ENCODE data around the gene MRPL22. TPM values are rescaled to one million over a fixed set of nuclear protein-coding genes. Genes with fewer than 3 reads are reported as not detected.
A peak's percentile ranks its signal among the peaks of the same experiment; 100 is the strongest.

Gene MRPL22
- total and polyA plus RNA-seq, 2 experiments from 2014 or later: 11.5 to 93.7 TPM

GRCh38 chr5:154944716-154945115 lies 3.8 kb downstream of the MRPL22 start:
- no peak overlapping the region for H3K27ac ChIP-seq
- H3K4me1 ChIP-seq (ENCODE audit: insufficient read depth): peaks cover 20% of the 10 kb centered on the region
- H3K9ac ChIP-seq: no peak overlapping the region
- no peaks in the 10 kb centered on the region for H3K36me3 ChIP-seq (ENCODE audit: low read depth)
- TF ChIP-seq EZH2phosphoT487 (IDR thresholded peaks at IDR 0.05; ENCODE audit: insufficient read depth, low read depth) (no peak), EZH2 (IDR thresholded peaks at IDR 0.05; ENCODE audit: insufficient read depth, poor library complexity, severe bottlenecking) (no peak)
- no peak overlapping the region for H2AFZ ChIP-seq
- H4K20me1 ChIP-seq (ENCODE audit: insufficient read depth): peaks cover 4% of the 10 kb centered on the region; the same call in 1 of the 2 replicates
- H3K4me3 ChIP-seq: no peak overlapping the region
- DNase-seq: no peak
- no peaks in the 10 kb centered on the region for H3K27me3 ChIP-seq (replicated peaks; ENCODE audit: insufficient read depth)
- H3F3A ChIP-seq (ENCODE audit: insufficient read depth): 0 out of 2 replicates have a peak, but pooled peaks cover 6% of the 10 kb centered on the region
- no peak overlapping the region for H3K4me2 ChIP-seq (ENCODE audit: unreplicated experiment)
- no peaks in the 10 kb centered on the region for H3K9me2 ChIP-seq (ENCODE audit: insufficient read depth)
- H3K9me3 ChIP-seq (ENCODE audit: low read depth): no peaks in the 10 kb centered on the region
- in situ Hi-C loops (cut with MboI): no loop called here
- peaks cover 86% of the 10 kb centered on the region for H3K79me2 ChIP-seq (ENCODE audit: insufficient read depth)

DNA sequence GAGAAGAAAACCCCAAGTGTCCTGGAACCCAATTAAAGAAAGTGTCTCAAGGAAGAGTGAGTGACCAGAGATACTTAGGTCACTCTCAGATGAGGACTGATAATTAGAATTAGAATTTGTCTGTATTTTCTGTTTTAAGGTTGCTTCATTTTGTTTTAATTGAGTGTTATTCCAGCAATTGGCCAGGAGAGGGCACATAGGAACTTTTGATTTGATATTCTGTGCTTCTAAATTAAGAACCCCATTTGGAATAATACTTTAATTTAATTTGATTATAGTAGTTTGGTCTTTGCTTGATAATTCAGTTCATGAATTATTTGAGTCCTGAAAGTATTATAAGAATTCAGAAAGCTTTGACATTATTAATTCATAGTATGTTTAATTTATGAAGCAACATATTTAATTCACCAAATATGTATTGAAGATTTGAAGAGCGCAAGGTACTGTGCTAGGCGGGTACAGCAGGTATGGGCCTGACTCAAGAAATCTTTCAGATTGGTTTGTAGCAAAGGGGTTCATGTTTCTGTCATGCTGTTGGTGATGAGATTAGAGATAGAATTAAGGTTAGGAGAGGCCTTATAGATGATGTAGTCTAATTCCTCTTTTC lies 4.9 kb downstream of the MRPL22 start:
- Histone ChIP-seq H3K9ac (no peak overlapping the region), H3F3A (ENCODE audit: insufficient read depth) (0 out of 2 replicates have a peak, but pooled peaks cover 6% of the 10 kb centered on the region), H3K9me3 (ENCODE audit: low read depth) (no peaks in the 10 kb centered on the region), H3K79me2 (ENCODE audit: insufficient read depth) (peaks cover 97% of the 10 kb centered on the region), H2AFZ (no peak overlapping the region), H3K4me3 (no peak overlapping the region), H3K36me3 (ENCODE audit: low read depth) (no peaks in the 10 kb centered on the region), H3K27ac (no peak overlapping the region), H3K4me2 (ENCODE audit: unreplicated experiment) (no peak overlapping the region), H4K20me1 (ENCODE audit: insufficient read depth) (peaks cover 4% of the 10 kb centered on the region; the same call in 1 of the 2 replicates), H3K4me1 (ENCODE audit: insufficient read depth) (peaks cover 15% of the 10 kb centered on the region), H3K27me3 (replicated peaks; ENCODE audit: insufficient read depth) (no peaks in the 10 kb centered on the region), H3K9me2 (ENCODE audit: insufficient read depth) (no peaks in the 10 kb centered on the region)
- in situ Hi-C loops (cut with MboI): no loop called here
- WGBS, 2 experiments (ENCODE audit: low coverage in 1 of 2, low lambda C conversion rate in 2 of 2, missing lambda C conversion rate in 2 of 2): 94 to 98% methylated on average over 2 of the region's 2 CpGs
- TF ChIP-seq EZH2phosphoT487 (IDR thresholded peaks at IDR 0.05; ENCODE audit: insufficient read depth, low read depth) (no peak), EZH2 (IDR thresholded peaks at IDR 0.05; ENCODE audit: insufficient read depth, poor library complexity, severe bottlenecking) (no peak)
- peak; percentile 53 for DNase-seq

DNA sequence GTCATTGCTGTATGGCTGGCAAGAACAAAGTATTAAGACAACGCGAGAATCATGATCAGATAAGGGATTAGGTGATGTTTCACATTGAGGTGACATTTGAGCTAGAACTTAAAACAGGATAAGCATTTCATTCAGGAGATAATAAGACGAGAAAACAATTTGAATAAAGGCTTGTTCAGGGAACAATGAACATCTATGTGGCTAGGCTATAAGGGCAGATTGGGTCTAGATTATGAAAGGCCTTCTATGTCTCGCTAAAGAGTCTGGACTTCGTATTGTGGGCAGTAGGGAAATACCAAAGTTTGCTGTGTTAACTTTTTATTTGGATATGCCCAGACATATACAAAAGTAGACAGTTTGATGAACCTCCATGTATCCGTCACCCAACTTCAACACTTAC lies 6.9 kb downstream of the MRPL22 start:
- TF ChIP-seq EZH2 (IDR thresholded peaks at IDR 0.05; ENCODE audit: insufficient read depth, poor library complexity, severe bottlenecking) (no peak), EZH2phosphoT487 (IDR thresholded peaks at IDR 0.05; ENCODE audit: insufficient read depth, low read depth) (no peak)
- Histone ChIP-seq H3K27me3 (replicated peaks; ENCODE audit: insufficient read depth) (no peaks in the 10 kb centered on the region), H3K4me2 (ENCODE audit: unreplicated experiment) (no peak overlapping the region), H3K79me2 (ENCODE audit: insufficient read depth) (peaks cover 96% of the 10 kb centered on the region), H3F3A (ENCODE audit: insufficient read depth) (no peaks in the 10 kb centered on the region), H2AFZ (no peak overlapping the region), H3K4me1 (ENCODE audit: insufficient read depth) (0 out of 2 replicates have a peak, but pooled peaks cover 4% of the 10 kb centered on the region), H3K4me3 (no peak overlapping the region), H3K27ac (no peak overlapping the region), H3K9me2 (ENCODE audit: insufficient read depth) (no peaks in the 10 kb centered on the region), H4K20me1 (ENCODE audit: insufficient read depth) (peaks cover 4% of the 10 kb centered on the region; the same call in 1 of the 2 replicates), H3K9me3 (ENCODE audit: low read depth) (no peaks in the 10 kb centered on the region), H3K9ac (no peak overlapping the region), H3K36me3 (ENCODE audit: low read depth) (no peaks in the 10 kb centered on the region)
- 96 to 97% methylated on average over 6 of the region's 6 CpGs for WGBS, 2 experiments (ENCODE audit: low coverage in 1 of 2, low lambda C conversion rate in 2 of 2, missing lambda C conversion rate in 2 of 2)
- DNase-seq: no peak
- in situ Hi-C loops (cut with MboI): no loop called here

GRCh38 chr5:154948313-154948712 lies 7.4 kb downstream of the MRPL22 start:
- H3K27ac ChIP-seq: no peak overlapping the region
- in situ Hi-C loops (cut with MboI): no loop called here
- peaks cover 96% of the 10 kb centered on the region for H3K79me2 ChIP-seq (ENCODE audit: insufficient read depth)
- no peak overlapping the region for H3K4me2 ChIP-seq (ENCODE audit: unreplicated experiment)
- peaks cover 4% of the 10 kb centered on the region; the same call in 1 of the 2 replicates for H4K20me1 ChIP-seq (ENCODE audit: insufficient read depth)
- no peak overlapping the region for H2AFZ ChIP-seq
- H3K9ac ChIP-seq: no peak overlapping the region
- H3F3A ChIP-seq (ENCODE audit: insufficient read depth): no peaks in the 10 kb centered on the region
- WGBS, 2 experiments (ENCODE audit: low coverage in 1 of 2, low lambda C conversion rate in 2 of 2, missing lambda C conversion rate in 2 of 2): 96 to 99% methylated on average over 4 of the region's 4 CpGs
- H3K27me3 ChIP-seq (replicated peaks; ENCODE audit: insufficient read depth): no peaks in the 10 kb centered on the region
- no peak for DNase-seq
- no peaks in the 10 kb centered on the region for H3K4me1 ChIP-seq (ENCODE audit: insufficient read depth)
- no peaks in the 10 kb centered on the region for H3K36me3 ChIP-seq (ENCODE audit: low read depth)
- TF ChIP-seq EZH2phosphoT487 (IDR thresholded peaks at IDR 0.05; ENCODE audit: insufficient read depth, low read depth) (no peak), EZH2 (IDR thresholded peaks at IDR 0.05; ENCODE audit: insufficient read depth, poor library complexity, severe bottlenecking) (no peak)
- no peaks in the 10 kb centered on the region for H3K9me3 ChIP-seq (ENCODE audit: low read depth)
- no peak overlapping the region for H3K4me3 ChIP-seq
- H3K9me2 ChIP-seq (ENCODE audit: insufficient read depth): no peaks in the 10 kb centered on the region

Measured in GM23248 (cell line).